Raji (cell line): ENCODE data around the gene MYO3B.

Experiments used
- POLR2A ChIP-seq: IDR thresholded peaks from 2 replicates; pipeline ENCODE4 v1.6.1; 2011; ENCODE audit warnings: low read depth, low read length, control low read depth; ENCODE audit not compliant: insufficient read depth

Gene MYO3B

DNA sequence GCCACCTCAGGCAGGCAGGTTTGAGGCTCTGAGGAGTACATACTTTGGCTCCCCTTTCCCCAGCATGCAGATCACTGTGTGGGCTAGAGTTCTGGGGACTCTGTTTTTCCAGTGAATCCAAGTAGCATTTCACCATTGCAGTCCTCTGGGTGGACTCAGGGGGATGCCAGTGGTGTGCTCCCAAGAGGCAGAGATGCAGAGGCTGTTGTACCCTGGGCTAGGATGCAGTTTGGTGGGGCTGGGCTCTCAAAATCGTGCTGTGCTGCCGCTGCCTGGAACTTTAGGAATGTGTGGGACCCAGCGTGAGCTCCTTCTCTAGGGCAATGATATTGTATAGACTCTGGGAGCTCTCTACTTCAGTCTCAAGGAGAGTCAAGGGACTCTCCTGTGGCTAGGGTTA is 104.9 kb downstream of the MYO3B start:
- TF ChIP-seq POLR2A = no peak

DNA sequence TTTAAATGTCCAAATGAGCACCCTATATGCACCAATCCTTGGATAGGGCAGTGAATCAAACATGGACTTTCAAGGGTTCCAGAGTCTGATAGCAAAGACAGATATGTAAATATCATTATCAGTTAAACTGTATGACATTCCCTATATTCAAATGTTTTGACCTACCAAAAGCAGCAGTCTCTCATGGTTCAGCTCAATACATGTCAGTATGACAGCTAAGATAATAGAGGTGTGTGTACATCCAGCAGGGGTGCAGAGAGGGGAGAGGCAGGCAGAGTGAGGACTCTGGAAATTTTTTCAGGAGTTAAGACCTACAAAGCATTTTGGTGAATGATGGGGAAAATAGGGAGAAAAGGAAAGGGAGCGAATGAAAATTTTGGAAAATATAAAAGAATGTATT is 106.3 kb downstream of the MYO3B start:
- no peak for TF ChIP-seq POLR2A

DNA sequence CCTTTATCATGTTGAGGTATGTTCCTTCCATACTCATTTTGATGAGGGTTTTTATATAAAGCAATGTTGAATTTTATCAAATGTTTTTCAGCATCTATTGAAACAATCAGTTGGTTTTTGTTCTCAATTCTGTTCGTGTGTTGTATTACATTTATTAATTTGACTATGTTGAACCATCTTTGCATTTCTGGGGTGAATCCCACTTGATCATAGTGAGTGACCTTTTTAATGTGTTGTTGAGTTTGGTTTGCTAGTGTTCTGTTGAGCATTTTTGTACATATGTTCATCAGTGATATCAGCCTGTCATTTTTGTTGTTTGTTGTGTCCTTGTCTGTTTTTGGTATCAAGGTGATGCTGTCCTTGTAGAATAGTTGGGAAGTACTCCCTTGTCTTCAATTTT is 110.9 kb downstream of the MYO3B start:
- no peak for TF ChIP-seq POLR2A

DNA sequence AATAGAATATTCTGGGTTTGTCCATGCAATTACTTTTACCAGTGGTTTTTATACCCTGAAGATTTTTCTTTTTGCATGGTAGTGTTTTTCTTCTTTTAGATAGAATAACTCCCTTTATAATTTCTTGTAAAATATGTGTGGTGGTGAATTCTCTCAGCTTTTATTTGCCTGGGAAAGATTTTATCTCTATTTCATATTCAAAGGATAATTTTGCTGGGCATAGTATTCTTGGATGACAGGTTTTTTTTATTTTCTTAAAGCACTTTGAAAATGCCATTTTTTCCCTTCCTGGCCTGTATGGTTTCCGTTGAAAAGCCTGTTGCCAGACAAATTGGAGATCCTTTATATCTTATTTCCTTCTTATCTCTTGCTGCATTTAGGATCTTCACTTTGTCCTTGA is 113.5 kb downstream of the MYO3B start:
- no peak for TF ChIP-seq POLR2A

GRCh38 chr2:170292415-170292814 is 114.5 kb downstream of the MYO3B start:
- TF ChIP-seq POLR2A = no peak

DNA sequence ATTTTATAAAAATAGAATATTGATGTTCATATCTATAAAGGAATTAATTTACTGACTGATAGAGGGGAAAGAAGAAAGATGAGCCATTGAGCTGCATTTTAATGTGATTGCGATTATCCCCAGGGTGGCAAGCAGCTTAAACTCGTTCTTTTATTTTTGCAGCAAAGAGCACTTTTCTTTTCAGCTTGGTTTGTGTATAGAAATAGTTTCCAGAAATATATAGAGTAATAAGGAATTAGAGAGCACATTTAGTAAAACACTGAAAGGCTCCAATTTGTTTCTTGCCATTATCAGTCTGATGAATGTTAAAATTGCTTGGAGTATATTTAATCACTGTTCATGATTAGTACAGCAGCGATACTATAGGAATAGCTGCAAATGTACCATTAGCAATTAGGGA is 119.5 kb downstream of the MYO3B start:
- no peak for TF ChIP-seq POLR2A

DNA sequence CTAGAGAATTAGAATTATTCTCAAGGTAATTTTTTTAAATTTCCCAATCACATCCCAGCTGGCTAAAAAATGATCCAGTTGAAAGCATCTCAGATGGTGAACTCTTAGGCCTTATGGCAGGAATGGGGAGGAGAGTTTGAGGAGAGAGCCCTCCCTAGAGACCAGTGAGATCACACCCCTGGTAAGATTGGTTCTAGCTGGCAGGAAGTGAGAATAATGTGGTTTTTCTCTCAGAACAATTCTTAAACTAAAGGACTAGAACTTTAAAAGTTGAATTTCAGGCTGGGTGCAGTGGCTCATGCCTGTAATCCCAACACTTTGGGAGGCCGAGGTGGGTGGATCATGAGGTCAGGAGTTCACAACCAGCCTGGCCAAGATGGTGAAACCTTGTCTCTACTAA is 120.2 kb downstream of the MYO3B start:
- TF ChIP-seq POLR2A = no peak

- TF ChIP-seq POLR2A = no peak
Observed at GRCh38 chr2:170298861-170299429, 121.0 kb downstream of the MYO3B start.

DNA sequence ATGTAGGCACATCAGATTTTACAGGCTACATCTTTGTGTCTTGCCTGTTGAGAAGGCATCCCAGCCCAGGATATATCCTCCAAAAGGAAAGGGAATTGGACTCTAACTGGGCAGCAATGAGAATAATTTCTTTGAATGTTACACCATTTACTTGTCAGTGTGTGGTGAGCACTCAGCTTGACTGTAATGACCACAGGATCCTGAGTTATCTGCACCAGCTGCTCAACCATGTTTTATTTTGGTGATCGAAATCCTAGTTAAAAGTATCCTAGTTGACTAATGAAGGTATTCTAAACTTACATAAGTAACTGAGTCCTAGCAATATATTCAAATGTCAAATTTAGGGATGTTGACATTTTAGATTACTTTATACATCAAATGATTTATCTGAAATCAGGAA is 123.0 kb downstream of the MYO3B start:
- no peak for TF ChIP-seq POLR2A

GRCh38 chr2:170301626-170302025 is 123.7 kb downstream of the MYO3B start:
- no peak for TF ChIP-seq POLR2A

- TF ChIP-seq POLR2A = no peak
Observed at GRCh38 chr2:170305711-170306110, 127.8 kb downstream of the MYO3B start.

DNA sequence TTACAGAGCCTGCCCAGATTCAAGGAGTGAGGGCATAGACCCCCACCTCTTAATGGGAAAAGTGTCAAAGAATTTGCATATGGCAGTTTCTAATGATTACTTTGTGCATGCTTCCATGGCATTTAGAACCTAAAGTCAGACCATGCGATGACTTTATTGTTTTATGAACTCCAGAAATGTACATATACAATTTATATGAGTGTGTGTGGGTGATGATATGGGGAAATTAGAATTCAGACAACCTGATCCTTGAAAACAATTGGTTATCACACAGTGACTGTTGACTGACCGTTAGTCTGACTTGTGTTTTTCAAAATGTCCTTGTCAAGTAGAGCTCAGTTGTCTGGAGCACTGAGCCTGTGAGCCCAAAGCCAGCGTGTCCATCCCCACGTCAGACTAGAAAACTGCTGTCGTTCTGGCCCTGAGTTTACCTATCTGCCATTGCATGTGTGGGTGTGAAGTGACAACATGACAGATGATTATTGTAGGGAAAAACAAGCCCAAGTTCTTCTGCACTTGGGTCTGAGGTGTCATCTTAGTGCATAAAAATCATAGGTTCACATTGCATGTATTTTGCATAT is 128.4 kb downstream of the MYO3B start:
- TF ChIP-seq POLR2A = no peak

DNA sequence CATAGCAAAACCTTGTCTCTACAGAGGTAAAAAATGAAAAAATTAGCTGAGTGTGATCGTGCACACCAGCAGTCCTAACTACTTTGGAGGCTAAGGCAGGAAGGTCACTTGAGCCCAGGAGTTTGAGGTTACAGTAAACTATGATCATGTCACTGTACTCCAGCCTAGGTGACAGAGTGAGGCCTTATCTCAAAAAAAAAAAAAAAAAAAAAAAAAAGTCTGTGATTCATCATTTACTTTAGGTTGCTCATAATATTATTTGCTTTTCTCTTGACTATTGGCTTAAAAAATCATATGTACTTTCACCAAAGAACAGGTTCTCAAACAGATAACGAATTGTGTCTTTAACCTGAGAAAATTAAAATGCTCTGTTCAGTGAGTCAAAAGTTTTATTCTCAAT is 129.1 kb downstream of the MYO3B start:
- TF ChIP-seq POLR2A = no peak

DNA sequence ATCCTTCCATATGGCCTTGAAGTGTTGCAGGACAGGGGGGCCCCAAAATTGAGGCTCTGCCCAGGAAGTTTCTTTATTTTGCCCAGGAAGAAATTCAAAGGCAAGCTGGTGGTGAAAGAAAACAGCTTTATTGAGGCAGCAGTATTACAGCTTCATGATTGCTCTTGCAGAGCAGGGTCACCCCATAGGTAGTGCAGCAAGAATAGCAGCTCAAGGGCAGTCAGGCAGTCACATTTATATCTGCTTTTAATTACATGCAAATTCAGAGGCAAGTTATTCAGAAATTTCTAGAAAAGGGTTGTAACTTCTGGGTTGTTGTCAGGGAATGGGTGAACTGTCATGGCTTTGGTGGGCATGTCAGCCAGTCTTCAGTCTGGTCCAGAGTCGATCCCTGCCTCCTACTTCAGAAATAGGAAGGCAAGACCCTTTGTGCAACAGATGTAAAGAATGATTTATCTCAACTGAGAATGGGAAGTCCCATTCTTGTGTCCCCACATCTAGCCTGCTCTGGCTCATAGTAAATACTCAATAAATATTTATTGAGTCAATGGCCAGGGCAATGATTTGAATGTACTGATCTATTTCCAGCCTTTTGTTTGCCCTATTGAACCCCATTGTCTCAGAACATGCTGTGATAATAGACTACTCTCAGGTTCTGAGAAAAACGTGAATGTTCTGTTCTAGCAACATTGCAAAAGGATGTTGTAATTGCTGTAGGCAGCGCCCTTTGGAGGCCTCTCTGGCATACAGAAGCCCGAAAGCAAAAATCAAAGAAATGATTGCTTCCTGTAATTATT is 129.8 kb downstream of the MYO3B start:
- TF ChIP-seq POLR2A = no peak

GRCh38 chr2:170310876-170311502 is 133.0 kb downstream of the MYO3B start:
- no peak for TF ChIP-seq POLR2A
